Measurements from ENCODE around the gene PDE10A. TPM values are rescaled to one million over a fixed set of nuclear protein-coding genes. Genes with fewer than 3 reads are reported as not detected.

Gene PDE10A
- total RNA-seq, 4 donors from 2014 or later = 2.7 to 8.8 (median 7.0) TPM

DNA sequence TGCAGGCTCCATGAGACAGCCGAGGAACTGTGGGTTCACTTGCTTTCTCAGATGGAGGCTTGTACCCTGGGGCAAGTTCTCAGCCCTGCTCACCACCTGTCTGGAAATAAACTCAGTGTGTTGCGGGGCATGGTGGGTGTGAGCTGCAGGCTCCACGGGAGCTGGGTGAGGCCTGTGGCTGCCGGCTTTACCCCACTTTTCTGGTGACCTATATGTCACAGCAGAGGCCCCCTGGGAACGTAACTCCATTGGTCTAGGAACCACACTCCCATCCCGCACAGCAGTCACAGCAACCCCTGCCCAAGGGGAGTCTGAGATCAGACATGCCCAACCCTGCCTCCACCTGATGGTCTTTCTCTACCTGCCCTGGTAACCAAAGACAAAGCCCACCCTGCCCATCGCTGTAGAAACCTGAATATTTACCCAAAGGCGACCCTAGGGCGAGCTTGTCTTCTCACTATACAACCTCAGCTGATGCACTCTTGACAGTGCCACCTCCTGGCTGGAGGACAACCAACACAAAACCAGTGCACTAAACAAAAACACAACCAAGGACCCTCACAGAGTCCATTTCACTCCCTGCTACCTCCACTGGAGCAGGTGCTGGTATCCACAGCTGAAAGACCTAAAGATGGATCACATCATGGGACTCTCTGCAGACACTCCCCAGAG, 174.3 kb downstream of the PDE10A start:
- no peak for TF ChIP-seq CTCF (IDR thresholded peaks at IDR 0.05; ENCODE audit: low read depth)

DNA sequence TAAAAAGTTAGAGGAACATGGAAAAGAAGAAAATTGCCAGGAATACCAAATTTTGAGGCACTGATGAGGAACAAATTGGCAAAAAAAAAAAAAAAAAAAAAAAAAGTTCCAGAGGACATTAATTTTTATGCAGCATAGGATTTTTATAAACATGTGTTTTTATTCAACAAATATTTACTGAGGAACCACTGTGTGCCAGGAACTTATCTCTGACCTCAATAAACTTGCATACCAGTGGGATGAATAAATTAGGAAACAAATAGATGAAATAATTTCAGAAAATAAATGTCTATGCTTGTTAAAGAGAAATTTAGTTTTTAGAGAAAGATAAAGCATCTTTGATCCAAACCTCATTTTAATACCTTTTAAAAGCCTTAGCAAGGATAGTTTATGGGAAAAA, 175.1 kb downstream of the PDE10A start:
- no peak for TF ChIP-seq CTCF (IDR thresholded peaks at IDR 0.05; ENCODE audit: low read depth)

DNA sequence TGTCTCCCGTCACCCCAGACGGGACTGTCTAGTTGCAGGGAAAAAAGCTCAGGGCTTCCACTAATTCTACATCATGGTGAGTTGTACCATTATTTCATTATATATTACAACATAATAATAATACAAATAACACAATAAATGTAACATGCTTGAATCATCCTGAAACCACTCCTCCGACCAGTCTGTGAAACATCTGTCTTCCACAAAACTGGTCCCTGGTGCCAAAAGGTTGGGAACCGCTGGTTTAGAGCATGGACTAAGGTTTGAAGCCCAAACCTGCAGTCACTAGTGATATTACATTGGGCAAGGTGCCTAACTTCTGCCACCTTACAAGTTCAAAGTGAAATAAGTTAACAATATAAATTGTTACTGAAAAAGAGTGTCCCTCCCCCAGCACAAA, 175.7 kb downstream of the PDE10A start:
- TF ChIP-seq CTCF (IDR thresholded peaks at IDR 0.05; ENCODE audit: low read depth) = no peak

DNA sequence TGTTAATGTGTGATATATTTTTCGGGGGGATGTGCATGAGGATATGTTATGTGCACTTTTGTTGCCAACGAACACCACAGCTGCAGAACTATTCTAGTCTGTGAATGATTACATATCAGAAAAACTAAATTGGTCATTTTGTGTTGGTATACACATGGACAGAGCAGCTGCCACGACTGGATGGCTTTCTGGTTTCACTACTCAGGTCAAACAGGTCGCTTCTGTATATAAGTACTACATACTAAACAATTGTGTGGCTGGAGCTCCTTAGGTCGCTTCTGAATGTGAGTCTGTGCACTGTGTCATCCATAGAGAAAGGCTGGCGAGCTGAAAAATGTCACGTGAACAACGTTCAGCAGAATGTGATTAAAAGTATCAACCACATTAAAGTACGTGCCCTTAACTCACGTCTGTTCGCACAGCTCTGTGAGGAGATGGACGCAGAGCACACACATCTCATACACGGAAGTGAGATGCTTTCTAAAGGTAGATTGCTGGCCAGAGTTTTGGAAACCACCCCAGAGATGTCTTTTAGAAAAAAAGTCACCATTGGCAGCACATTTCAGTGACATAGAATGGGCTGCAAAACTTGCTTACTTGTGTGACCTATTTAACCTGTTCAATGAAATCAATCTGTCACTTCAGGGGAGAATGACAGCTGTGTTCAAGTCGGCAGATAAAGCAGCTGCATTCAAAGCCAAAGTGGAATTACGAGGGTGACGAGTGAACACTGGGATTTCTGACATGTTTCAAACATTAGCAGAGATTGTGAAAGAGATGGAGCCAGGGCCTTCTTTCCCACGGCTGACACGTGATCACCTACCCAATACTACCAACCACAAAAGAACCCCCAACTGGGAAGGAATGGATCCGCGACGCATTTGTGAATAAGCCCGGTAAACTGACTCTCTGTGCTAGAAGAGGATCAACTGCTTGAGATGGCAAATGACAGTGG, 176.6 kb downstream of the PDE10A start:
- no peak for TF ChIP-seq CTCF (IDR thresholded peaks at IDR 0.05; ENCODE audit: low read depth)

GRCh38 chr6:165484178-165484889, 178.7 kb downstream of the PDE10A start:
- TF ChIP-seq CTCF (IDR thresholded peaks at IDR 0.05; ENCODE audit: low read depth) = no peak

DNA sequence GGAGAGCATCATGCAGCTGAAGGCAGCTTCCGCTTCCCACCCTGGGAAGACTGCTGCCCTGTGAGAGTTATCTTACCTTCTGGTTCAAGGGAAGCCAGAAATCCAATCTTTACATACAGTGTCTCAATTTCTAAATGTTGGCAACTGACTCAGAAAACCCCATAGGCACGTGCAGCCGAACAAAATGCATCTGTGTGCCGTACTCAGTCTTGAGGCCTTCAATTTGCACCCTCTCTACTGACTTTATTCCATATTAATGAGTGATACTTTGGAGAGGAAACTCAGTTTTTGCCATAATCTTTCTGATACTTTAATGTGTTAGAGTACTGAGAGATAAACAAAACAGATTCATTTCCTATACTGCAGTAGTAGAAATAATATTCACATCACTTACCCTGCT, 181.1 kb downstream of the PDE10A start:
- no peak for TF ChIP-seq CTCF (IDR thresholded peaks at IDR 0.05; ENCODE audit: low read depth)

GRCh38 chr6:165480916-165481315, 182.1 kb downstream of the PDE10A start:
- TF ChIP-seq CTCF (IDR thresholded peaks at IDR 0.05; ENCODE audit: low read depth) = no peak

Measured in subcutaneous adipose tissue (tissue), 4 donors.